IMR-90 (cell line): ENCODE results near the gene PPM1H. TPM values are rescaled to one million over a fixed set of nuclear protein-coding genes. Genes with fewer than 3 reads are reported as not detected.

Experiments used
- ATAC-seq: fragments of 200-7000 bp; cut with Tn5 transposase; 2 replicates; pipeline ENCODE4 v1.9.1; 2020; ENCODE audit warnings: low read depth, mild to moderate bottlenecking, moderate library complexity
- BruUV-seq: library from RNA; stranded (reverse); fragments of 400-500 nt; replicated peaks from 2 replicates; lab custom pipeline; 2021; lab: Mats Ljungman, UMichigan
- CTCF ChIA-PET: fragments of 300-600 bp; formaldehyde crosslinking; extraction: SDS; loops from one replicate; lab custom pipeline; 2021; ENCODE audit warnings: antibody characterized with exemption; lab: Yijun Ruan, JAX
- POLR2A ChIA-PET: fragments of 300-600 bp; sonication (Branson Sonifier 250); formaldehyde crosslinking; loops from one replicate; lab custom pipeline; 2022; ENCODE audit warnings: antibody characterized with exemption; ENCODE audit not compliant: unreplicated experiment; lab: Charles Lee
- DNase-seq: peaks from one replicate; pipeline ENCODE4 v3.0.0; 2013
- H2AFZ ChIP-seq: replicated peaks from 2 replicates; pipeline ENCODE3; 2013; ENCODE audit warnings: low read length, mild to moderate bottlenecking; ENCODE audit not compliant: poor library complexity
- H2AK5ac ChIP-seq: 2 replicates; pipeline ENCODE4 v1.6.1; 2013; ENCODE audit warnings: low read depth, low read length, inconsistent platforms
- H2AK9ac ChIP-seq: replicated peaks from 2 replicates; pipeline ENCODE3; 2013; ENCODE audit warnings: mild to moderate bottlenecking, low read depth, low read length, moderate library complexity; ENCODE audit not compliant: poor library complexity
- H2BK120ac ChIP-seq: 2 replicates; pipeline ENCODE4 v1.6.1; 2013; ENCODE audit warnings: low read depth, low read length, inconsistent platforms
- H2BK15ac ChIP-seq: 3 replicates; pipeline ENCODE4 v1.6.1; 2013; ENCODE audit warnings: low read depth, low read length, inconsistent platforms
- H2BK20ac ChIP-seq: 2 replicates; pipeline ENCODE4 v1.6.1; 2013; ENCODE audit warnings: low read depth, mild to moderate bottlenecking, inconsistent platforms, low read length, moderate library complexity
- H2BK5ac ChIP-seq: 2 replicates; pipeline ENCODE4 v1.6.1; 2013; ENCODE audit warnings: mild to moderate bottlenecking, low read depth, low read length, inconsistent platforms; ENCODE audit not compliant: poor library complexity, severe bottlenecking
- H3K14ac ChIP-seq: replicated peaks from 2 replicates; pipeline ENCODE4 v1.6.1; 2013; ENCODE audit warnings: low read depth, low read length, inconsistent platforms
- H3K18ac ChIP-seq: 2 replicates; pipeline ENCODE4 v1.6.1; 2013; ENCODE audit warnings: low read depth, low read length, control low read depth
- H3K23ac ChIP-seq: 2 replicates; pipeline ENCODE4 v1.6.1; 2013; ENCODE audit warnings: low read depth, low read length, inconsistent platforms
- H3K27ac ChIP-seq: 2 replicates; pipeline ENCODE4 v1.5.1; 2013; ENCODE audit warnings: mild to moderate bottlenecking, control low read depth, low read length; ENCODE audit not compliant: insufficient read depth
- H3K27me3 ChIP-seq: 2 replicates; pipeline ENCODE4 v1.6.1; 2013; ENCODE audit warnings: low read length; ENCODE audit not compliant: control insufficient read depth, insufficient read depth
- H3K36me3 ChIP-seq: 2 replicates; pipeline ENCODE4 v1.6.1; 2013; ENCODE audit warnings: low read length, mixed read lengths; ENCODE audit not compliant: control insufficient read depth, insufficient read depth
- H3K4ac ChIP-seq: 2 replicates; pipeline ENCODE4 v1.6.1; 2013; ENCODE audit warnings: low read depth, low read length, inconsistent platforms
- H3K4me1 ChIP-seq: 2 replicates; pipeline ENCODE4 v1.6.1; 2013; ENCODE audit warnings: low read length, mixed read lengths; ENCODE audit not compliant: control insufficient read depth, insufficient read depth
- H3K4me2 ChIP-seq: 2 replicates; pipeline ENCODE4 v1.6.1; 2013; ENCODE audit warnings: low read depth, mild to moderate bottlenecking, control low read depth, low read length, moderate library complexity
- H3K4me3 ChIP-seq: 2 replicates; pipeline ENCODE4 v1.5.1; 2013; ENCODE audit warnings: low read depth, mild to moderate bottlenecking, control low read depth, low read length, moderate library complexity; ENCODE audit not compliant: insufficient read depth
- H3K56ac ChIP-seq: 2 replicates; pipeline ENCODE4 v1.6.1; 2013; ENCODE audit warnings: low read length, inconsistent platforms; ENCODE audit not compliant: insufficient read depth; ENCODE audit errors: extremely low read depth
- H3K79me1 ChIP-seq, 2 experiments: 2 replicates each; pipeline ENCODE4 v1.6.1; 2013; ENCODE audit warnings: low read length in 2 of 2, inconsistent platforms in 1 of 2, low read depth in 1 of 2
- H3K9ac ChIP-seq: 2 replicates; pipeline ENCODE4 v1.6.1; 2013; ENCODE audit warnings: low read depth, low read length, control low read depth
- H3K9me1 ChIP-seq: 2 replicates; pipeline ENCODE4 v1.6.1; 2013; ENCODE audit warnings: low read length, inconsistent platforms; ENCODE audit not compliant: insufficient read depth
- H3K9me3 ChIP-seq: 2 replicates; pipeline ENCODE4 v1.6.1; 2013; ENCODE audit warnings: low read length; ENCODE audit not compliant: control insufficient read depth, insufficient read depth
- H4K20me1 ChIP-seq: 2 replicates; pipeline ENCODE4 v1.6.1; 2013; ENCODE audit warnings: low read length, inconsistent platforms; ENCODE audit not compliant: insufficient read depth
- H4K5ac ChIP-seq: 2 replicates; pipeline ENCODE4 v1.6.1; 2013; ENCODE audit warnings: mild to moderate bottlenecking, low read depth, low read length, control low read depth
- H4K8ac ChIP-seq, 2 experiments: 2 replicates each; pipeline ENCODE4 v1.6.1; 2013; ENCODE audit warnings: low read depth in 2 of 2, low read length in 2 of 2, control low read depth in 1 of 2, inconsistent platforms in 1 of 2
- H4K91ac ChIP-seq: 2 replicates; pipeline ENCODE4 v1.6.1; 2013; ENCODE audit warnings: low read depth, low read length, inconsistent platforms; ENCODE audit not compliant: insufficient read depth
- BHLHE40 ChIP-seq: fragments of 150-350 bp; IDR thresholded peaks from 2 replicates; pipeline ENCODE4 v1.6.1; 2016; ENCODE audit warnings: mild to moderate bottlenecking, low read depth, low read length
- CEBPB ChIP-seq: IDR thresholded peaks from 2 replicates; pipeline ENCODE4 v1.6.1; 2012; ENCODE audit warnings: low read depth, low read length, improper control_type of control experiment
- CHD1 ChIP-seq: IDR thresholded peaks from 2 replicates; pipeline ENCODE4 v1.6.1; 2012; ENCODE audit warnings: low read depth, low read length, improper control_type of control experiment
- CTCF ChIP-seq: conservative IDR thresholded peaks from 2 replicates; pipeline ENCODE4 v1.5.1; 2012; ENCODE audit warnings: mild to moderate bottlenecking, low read depth, low read length, improper control_type of control experiment
- ELK1 ChIP-seq: fragments of 150-350 bp; IDR thresholded peaks from 2 replicates; pipeline ENCODE4 v1.6.1; 2016; ENCODE audit warnings: low read depth, mild to moderate bottlenecking, low read length, moderate library complexity, borderline replicate concordance
- FOS ChIP-seq: fragments of 150-350 bp; IDR thresholded peaks from 2 replicates; pipeline ENCODE4 v1.6.1; 2016; ENCODE audit warnings: low read depth, low read length
- MAFK ChIP-seq: IDR thresholded peaks from 2 replicates; pipeline ENCODE4 v1.6.1; 2012; ENCODE audit warnings: low read depth, low read length, improper control_type of control experiment
- MAZ ChIP-seq: IDR thresholded peaks from 2 replicates; pipeline ENCODE4 v1.6.1; 2012; ENCODE audit warnings: low read depth, mild to moderate bottlenecking, low read length, improper control_type of control experiment, moderate library complexity, borderline replicate concordance
- MXI1 ChIP-seq: IDR thresholded peaks from 2 replicates; pipeline ENCODE4 v1.6.1; 2012; ENCODE audit warnings: low read depth, mild to moderate bottlenecking, low read length, moderate library complexity, borderline replicate concordance
- NFE2L2 ChIP-seq: fragments of 150-350 bp; IDR thresholded peaks from 2 replicates; pipeline ENCODE4 v1.6.1; 2016; ENCODE audit warnings: low read depth, mild to moderate bottlenecking, low read length
- POLR2A ChIP-seq: IDR thresholded peaks from 2 replicates; pipeline ENCODE4 v1.6.1; 2012; ENCODE audit warnings: mild to moderate bottlenecking, low read depth, low read length
- RAD21 ChIP-seq: IDR thresholded peaks from 2 replicates; pipeline ENCODE4 v1.6.1; 2012; ENCODE audit warnings: low read length, improper control_type of control experiment
- RCOR1 ChIP-seq: IDR thresholded peaks from 2 replicates; pipeline ENCODE4 v1.6.1; 2012; ENCODE audit warnings: mild to moderate bottlenecking, low read length, improper control_type of control experiment; ENCODE audit not compliant: insufficient replicate concordance
- RFX5 ChIP-seq: IDR thresholded peaks from 2 replicates; pipeline ENCODE4 v1.8.0; 2012; ENCODE audit warnings: low read depth, mild to moderate bottlenecking, low read length, moderate library complexity
- SMC3 ChIP-seq: fragments of 150-350 bp; IDR thresholded peaks from 2 replicates; pipeline ENCODE4 v1.6.1; 2016; ENCODE audit warnings: low read depth, mild to moderate bottlenecking, antibody characterized with exemption, low read length, moderate library complexity
- WGBS, 2 experiments: methylation state at CpG; one replicate each; pipeline versions ENCODE4 v1.1.5 to v1.1.7; 2013; ENCODE audit warnings: missing lambda C conversion rate in 2 of 2; ENCODE audit not compliant: insufficient read length in 1 of 2; ENCODE audit errors: extremely low coverage in 2 of 2; 5-methylcytosine and 5-hydroxymethylcytosine counted together
- dilution Hi-C: fragments of 300-500 bp; cut with HindIII; formaldehyde crosslinking; loops from one replicate; pipeline ENCODE4 v1.14.3; 2018; ENCODE audit warnings: low sequenced_read_pairs; ENCODE audit not compliant: unreplicated experiment
- in situ Hi-C: fragments of 300-500 bp; cut with MboI; formaldehyde crosslinking; loops from 3 replicates; pipeline ENCODE4 v1.14.3; 2019; ENCODE audit warnings: low sequenced_read_pairs, inconsistent platforms, mixed read lengths
- intact Hi-C: fragments of 100-400 bp; cut with micrococcal nuclease; formaldehyde crosslinking; loops from 2 replicates; pipeline ENCODE4 v1.10.0; 2022
- polyA plus RNA-seq, 3 experiments: library from polyadenylated mRNA; depleted of rRNA; stranded (reverse); fragments of >200 nt; gene quantifications; 2 replicates each; pipeline ENCODE4 v1.2.3, GENCODE V29; 2012; ENCODE audit warnings: low replicate concordance in 1 of 3
- total RNA-seq: library from RNA; depleted of rRNA; stranded (reverse); fragments of >200 nt; gene quantifications from 2 replicates; pipeline ENCODE4 v1.2.3, GENCODE V29; 2012
- TF ChIP-seq, protein P1 (sequence below): fragments of 150-350 bp; IDR thresholded peaks from 2 replicates; pipeline ENCODE4 v1.6.1; 2017; ENCODE audit warnings: mild to moderate bottlenecking, antibody characterized with exemption, low read length, low read depth

PPM1H gene
- total and polyA plus RNA-seq, 2 of the 4 experiments (the other 2 are of a cell fraction): 0.14 to 0.18 TPM

- no peak overlapping the region for H3K4me3 ChIP-seq
- no peak overlapping the region for H4K5ac ChIP-seq
- no peaks in the 10 kb centered on the region for H3K9me3 ChIP-seq
- H3K4me1 ChIP-seq: no peaks in the 10 kb centered on the region
- no peak overlapping the region for H4K91ac ChIP-seq
- H4K8ac ChIP-seq: no peak overlapping the region
- ChIA-PET POLR2A (no interaction called here), CTCF (no interaction called here)
- no peaks in the 10 kb centered on the region for H3K9me1 ChIP-seq
- no peak overlapping the region for H3K9ac ChIP-seq
- H2BK20ac ChIP-seq: no peak overlapping the region
- H3K56ac ChIP-seq: no peak overlapping the region
- ATAC-seq: no peak
- no peak overlapping the region for H3K23ac ChIP-seq
- no peak overlapping the region for H3K4ac ChIP-seq
- H2BK5ac ChIP-seq: no peak overlapping the region
- H2AK9ac ChIP-seq: no peak overlapping the region
- H3K18ac ChIP-seq: no peak overlapping the region
- no peaks in the 10 kb centered on the region for H4K20me1 ChIP-seq
- BruUV-seq: no TSS peak
- H2BK15ac ChIP-seq: no peak overlapping the region
- intact Hi-C loops (no loop called here), dilution Hi-C loops (no loop called here), in situ Hi-C loops (no loop called here)
- no CpG with 5 or more reads among the region's 1 CpG for WGBS, 2 experiments
- no peaks in the 10 kb centered on the region; the same call in 1 of the 2 replicates for H3K27me3 ChIP-seq
- H3K14ac ChIP-seq: no peak overlapping the region
- no peak overlapping the region for H3K27ac ChIP-seq
- H3K4me2 ChIP-seq: no peak overlapping the region
- no peak for DNase-seq
- no peaks in the 10 kb centered on the region for H3K36me3 ChIP-seq
- H2AK5ac ChIP-seq: no peak overlapping the region
- no peak overlapping the region for H2AFZ ChIP-seq
- no peak overlapping the region for H2BK120ac ChIP-seq
- no peaks in the 10 kb centered on the region for H3K79me1 ChIP-seq
- TF ChIP-seq MAFK (no peak), NFE2L2 (no peak), SMC3 (no peak), MXI1 (no peak), CHD1 (no peak), RFX5 (no peak), FOS (no peak), ELK1 (no peak), RCOR1 (no peak), CEBPB (no peak), BHLHE40 (no peak), RAD21 (no peak), MAZ (no peak), CTCF (no peak), POLR2A (no peak)
- TF ChIP-seq, protein P1, sequence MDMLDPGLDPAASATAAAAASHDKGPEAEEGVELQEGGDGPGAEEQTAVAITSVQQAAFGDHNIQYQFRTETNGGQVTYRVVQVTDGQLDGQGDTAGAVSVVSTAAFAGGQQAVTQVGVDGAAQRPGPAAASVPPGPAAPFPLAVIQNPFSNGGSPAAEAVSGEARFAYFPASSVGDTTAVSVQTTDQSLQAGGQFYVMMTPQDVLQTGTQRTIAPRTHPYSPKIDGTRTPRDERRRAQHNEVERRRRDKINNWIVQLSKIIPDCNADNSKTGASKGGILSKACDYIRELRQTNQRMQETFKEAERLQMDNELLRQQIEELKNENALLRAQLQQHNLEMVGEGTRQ: no peak
Measured at GRCh38 chr12:62893276-62893675, 41.7 kb downstream of the PPM1H start.
